Mesothelial cell of epicardium (in vitro differentiated cells): Measurements from ENCODE around the gene UBE2D1. TPM values are rescaled to one million over a fixed set of nuclear protein-coding genes. Genes with fewer than 3 reads are reported as not detected.

Experiments
- DNase-seq, 2 experiments: peaks; one replicate each; pipeline ENCODE4 v3.0.0; 2021; ENCODE audit warnings: low spot score in 2 of 2; ENCODE audit not compliant: unreplicated experiment in 2 of 2
- H3K27ac Mint-ChIP-seq: 2 replicates; pipeline ENCODE4 v1.8.0; 2021; ENCODE audit warnings: mixed read lengths
- H3K27me3 Mint-ChIP-seq: 2 replicates; pipeline ENCODE4 v1.8.0; 2021; ENCODE audit warnings: low read depth, mixed read lengths
- H3K36me3 Mint-ChIP-seq: 2 replicates; pipeline ENCODE4 v1.8.0; 2021; ENCODE audit warnings: mixed read lengths
- H3K4me1 Mint-ChIP-seq: 2 replicates; pipeline ENCODE4 v1.8.0; 2021; ENCODE audit warnings: mixed read lengths
- H3K4me3 Mint-ChIP-seq: 2 replicates; pipeline ENCODE4 v1.8.0; 2021; ENCODE audit warnings: mild to moderate bottlenecking, moderate library complexity, mixed read lengths
- H3K9me3 Mint-ChIP-seq: 2 replicates; pipeline ENCODE4 v1.8.0; 2021; ENCODE audit warnings: mixed read lengths
- total RNA-seq: library from RNA; stranded (reverse); gene quantifications from 3 replicates; pipeline ENCODE4 v1.2.1, GENCODE V29; 2021
- TF ChIP-seq, protein P1 (sequence below): fragments of 200-600 bp; sonication (generic); IDR thresholded peaks from one replicate; pipeline ENCODE4 v1.5.0; 2021; ENCODE audit warnings: antibody characterized with exemption; ENCODE audit not compliant: unreplicated experiment

Gene UBE2D1
- total RNA-seq, 1 donor from 2014 or later: 22.5 TPM

DNA sequence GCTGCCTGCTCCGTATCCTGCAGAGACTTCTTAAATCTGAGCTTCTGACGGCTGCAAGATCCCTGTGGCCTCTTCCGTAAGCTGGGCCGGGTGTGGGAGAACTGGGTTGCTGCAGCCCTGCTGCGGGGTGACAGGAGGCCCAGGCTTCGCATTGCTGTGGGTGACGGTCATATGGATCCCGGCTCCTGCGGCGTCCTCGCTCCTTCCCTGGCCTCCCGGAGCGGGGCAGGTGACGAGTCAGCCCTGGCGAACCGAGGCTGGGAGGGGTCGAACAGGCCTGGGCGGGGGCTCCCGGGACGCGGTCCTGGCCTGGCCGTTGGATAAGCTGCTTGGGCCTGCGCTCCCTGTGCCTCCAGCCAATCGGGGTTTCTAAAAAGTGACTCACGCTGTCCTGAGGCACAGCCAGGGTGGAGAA is 7.8 kb upstream of the UBE2D1 start:
- H3K27me3 Mint-ChIP-seq: peaks cover 7% of the 10 kb centered on the region
- no peak overlapping the region for H3K4me3 Mint-ChIP-seq
- no peaks in the 10 kb centered on the region for H3K4me1 Mint-ChIP-seq
- no peaks in the 10 kb centered on the region for H3K36me3 Mint-ChIP-seq
- TF ChIP-seq, protein P1, sequence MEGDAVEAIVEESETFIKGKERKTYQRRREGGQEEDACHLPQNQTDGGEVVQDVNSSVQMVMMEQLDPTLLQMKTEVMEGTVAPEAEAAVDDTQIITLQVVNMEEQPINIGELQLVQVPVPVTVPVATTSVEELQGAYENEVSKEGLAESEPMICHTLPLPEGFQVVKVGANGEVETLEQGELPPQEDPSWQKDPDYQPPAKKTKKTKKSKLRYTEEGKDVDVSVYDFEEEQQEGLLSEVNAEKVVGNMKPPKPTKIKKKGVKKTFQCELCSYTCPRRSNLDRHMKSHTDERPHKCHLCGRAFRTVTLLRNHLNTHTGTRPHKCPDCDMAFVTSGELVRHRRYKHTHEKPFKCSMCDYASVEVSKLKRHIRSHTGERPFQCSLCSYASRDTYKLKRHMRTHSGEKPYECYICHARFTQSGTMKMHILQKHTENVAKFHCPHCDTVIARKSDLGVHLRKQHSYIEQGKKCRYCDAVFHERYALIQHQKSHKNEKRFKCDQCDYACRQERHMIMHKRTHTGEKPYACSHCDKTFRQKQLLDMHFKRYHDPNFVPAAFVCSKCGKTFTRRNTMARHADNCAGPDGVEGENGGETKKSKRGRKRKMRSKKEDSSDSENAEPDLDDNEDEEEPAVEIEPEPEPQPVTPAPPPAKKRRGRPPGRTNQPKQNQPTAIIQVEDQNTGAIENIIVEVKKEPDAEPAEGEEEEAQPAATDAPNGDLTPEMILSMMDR: no peak
- H3K9me3 Mint-ChIP-seq: no peaks in the 10 kb centered on the region
- H3K27ac Mint-ChIP-seq: no peak overlapping the region
- no peak for DNase-seq

DNA sequence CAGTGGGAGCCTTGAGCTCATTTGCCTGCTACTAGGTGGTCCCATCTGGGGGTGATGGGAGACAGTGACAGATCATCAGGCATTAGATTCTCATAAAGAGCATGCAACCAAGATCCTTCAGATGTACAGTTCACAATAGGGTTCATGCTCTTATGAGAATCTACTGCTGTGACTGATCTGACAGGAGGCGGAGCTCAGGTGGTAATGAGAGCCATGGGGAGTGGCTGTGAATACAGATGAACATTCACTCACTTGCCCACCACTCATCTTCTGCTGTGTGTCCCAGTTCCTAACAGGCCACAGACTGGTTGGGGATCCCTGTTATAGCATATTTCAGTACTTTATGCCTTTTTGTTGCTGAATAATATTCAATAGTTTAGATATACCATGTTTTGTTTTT is 6.6 kb upstream of the UBE2D1 start:
- Mint-ChIP-seq H3K36me3 (no peaks in the 10 kb centered on the region), H3K27ac (no peak overlapping the region), H3K4me3 (no peak overlapping the region), H3K9me3 (no peaks in the 10 kb centered on the region), H3K4me1 (no peaks in the 10 kb centered on the region), H3K27me3 (peaks cover 7% of the 10 kb centered on the region)
- DNase-seq: no peak
- TF ChIP-seq, protein P1: no peak

DNA sequence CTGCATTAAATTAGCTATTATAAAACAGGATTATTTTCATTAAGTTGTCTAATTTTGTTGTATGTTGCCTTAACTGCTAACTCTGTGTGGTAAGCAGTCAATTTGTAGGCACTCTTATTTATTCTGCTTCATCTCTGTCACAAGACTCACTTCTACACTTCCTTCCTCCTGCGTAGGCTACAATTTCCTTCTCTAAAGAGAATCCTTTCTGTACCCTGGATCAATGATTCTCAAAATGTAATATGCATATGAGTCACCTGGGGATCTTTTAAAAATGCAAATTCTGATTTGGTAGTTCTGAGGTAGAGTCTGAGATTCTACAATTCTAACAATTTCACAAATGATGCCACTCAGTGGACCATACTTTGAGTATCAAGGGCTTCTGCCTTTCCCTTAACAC is 4.4 kb upstream of the UBE2D1 start:
- H3K27me3 Mint-ChIP-seq: peaks cover 7% of the 10 kb centered on the region
- TF ChIP-seq, protein P1: no peak
- H3K36me3 Mint-ChIP-seq: no peaks in the 10 kb centered on the region
- DNase-seq: no peak
- H3K4me1 Mint-ChIP-seq: peaks cover under 1% of the 10 kb centered on the region
- H3K27ac Mint-ChIP-seq: no peak overlapping the region
- no peaks in the 10 kb centered on the region for H3K9me3 Mint-ChIP-seq
- no peak overlapping the region for H3K4me3 Mint-ChIP-seq

DNA sequence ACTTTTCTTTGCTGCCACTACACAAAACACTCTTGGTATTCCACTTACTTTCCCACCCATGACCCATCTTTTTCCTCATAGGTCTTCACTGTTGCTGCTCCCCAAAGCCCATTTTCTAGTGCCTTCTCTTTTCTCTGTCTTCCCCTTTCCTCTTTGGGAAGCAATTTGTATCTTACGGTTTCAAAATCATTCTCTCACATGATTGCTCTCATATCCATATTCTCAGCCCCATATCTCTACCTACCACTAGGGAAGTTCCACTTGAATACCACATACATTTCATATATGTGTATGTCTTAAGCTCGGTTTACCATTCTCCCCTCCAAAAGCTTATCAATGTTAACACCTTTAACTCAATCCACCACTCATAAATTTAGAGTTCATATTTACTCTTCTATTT is 3.2 kb upstream of the UBE2D1 start:
- TF ChIP-seq, protein P1: no peak
- peaks cover 7% of the 10 kb centered on the region for H3K27me3 Mint-ChIP-seq
- H3K4me1 Mint-ChIP-seq: peaks cover 12% of the 10 kb centered on the region
- H3K27ac Mint-ChIP-seq: no peak overlapping the region
- H3K36me3 Mint-ChIP-seq: no peaks in the 10 kb centered on the region
- DNase-seq: no peak
- H3K4me3 Mint-ChIP-seq: no peak overlapping the region
- H3K9me3 Mint-ChIP-seq: no peaks in the 10 kb centered on the region

DNA sequence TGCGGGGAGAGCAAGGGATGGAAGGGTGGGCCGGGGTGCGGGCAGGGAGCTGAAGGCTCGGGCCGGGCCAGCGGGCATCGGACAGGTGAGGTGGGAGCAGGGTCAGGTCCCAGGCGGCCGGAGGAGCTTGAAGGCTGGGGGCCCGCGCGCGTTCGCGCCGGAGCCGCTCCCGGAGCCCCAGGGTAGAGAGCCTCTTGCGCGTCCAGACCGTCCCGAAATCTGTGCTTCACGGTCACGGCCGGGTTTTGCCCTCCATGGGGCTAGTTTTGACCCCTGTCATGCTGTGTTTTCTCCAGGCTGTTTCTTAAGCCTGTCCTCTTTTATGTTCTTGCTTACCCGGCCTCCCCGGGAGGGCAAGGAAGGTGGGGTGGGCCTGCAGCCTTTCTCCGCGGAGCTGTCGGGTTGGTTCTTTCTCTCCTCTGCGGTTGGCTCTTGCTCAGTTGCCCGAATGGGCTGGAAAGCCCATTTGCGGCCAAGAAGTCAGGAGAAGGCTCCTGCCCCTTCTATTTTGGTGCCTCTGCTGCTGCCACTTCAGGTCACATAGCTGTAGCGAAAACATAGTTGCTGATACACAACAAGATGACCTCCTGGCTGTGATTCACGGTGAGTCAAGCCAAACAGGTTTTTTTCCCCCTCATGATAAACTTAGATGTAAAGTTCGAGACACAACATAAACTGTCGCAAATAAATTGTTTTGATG is 650 bp downstream of the UBE2D1 start:
- TF ChIP-seq, protein P1: no peak
- DNase-seq: no peak
- peaks cover 2% of the 10 kb centered on the region for H3K36me3 Mint-ChIP-seq
- peaks cover 20% of the 10 kb centered on the region for H3K4me1 Mint-ChIP-seq
- H3K4me3 Mint-ChIP-seq: peak overlapping the region; percentile 90
- H3K27ac Mint-ChIP-seq: peak overlapping the region; percentile 83
- no peaks in the 10 kb centered on the region for H3K9me3 Mint-ChIP-seq
- peaks cover 6% of the 10 kb centered on the region for H3K27me3 Mint-ChIP-seq

DNA sequence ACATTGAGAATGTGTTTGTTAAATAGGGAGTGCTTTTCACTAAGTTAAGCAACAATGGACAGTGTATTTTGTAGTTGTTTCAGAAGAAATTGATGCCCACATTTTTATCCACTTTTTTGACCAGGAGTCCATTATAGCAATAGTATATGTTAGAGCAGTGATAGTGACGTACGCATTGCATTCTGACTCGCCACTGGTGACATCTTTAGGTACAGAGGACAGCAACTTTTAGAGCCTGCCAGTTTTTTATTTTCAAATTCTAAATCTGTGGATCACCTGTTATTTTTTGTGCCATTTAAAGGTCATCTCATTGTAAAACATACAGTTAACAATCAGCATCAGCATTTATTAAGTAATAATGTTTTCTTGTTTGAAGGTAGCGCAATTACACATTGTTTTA is 1.4 kb downstream of the UBE2D1 start:
- Mint-ChIP-seq H3K27ac (no peak overlapping the region), H3K9me3 (no peaks in the 10 kb centered on the region), H3K36me3 (peaks cover 2% of the 10 kb centered on the region), H3K4me3 (peak overlapping the region; percentile 90), H3K27me3 (peaks cover 4% of the 10 kb centered on the region), H3K4me1 (peaks cover 20% of the 10 kb centered on the region)
- TF ChIP-seq, protein P1: no peak
- DNase-seq: no peak
